Tibial nerve (tissue), 4 donors: ENCODE measurements around the gene ANO5. TPM values are rescaled to one million over a fixed set of nuclear protein-coding genes. Genes with fewer than 3 reads are reported as not detected.
"Not testable (repeated sequence)": the region's sequence is repeated elsewhere in the genome, so short reads cannot be mapped to it uniquely, and the experiment has no call there.

Experiments
- DNase-seq, 2 donors: peaks; one replicate each; pipeline ENCODE4 v3.0.0-alpha.2; 2019; ENCODE audit warnings: low spot score in 2 of 2
- H3K27ac ChIP-seq, 4 donors: fragments of 200-600 bp; sonication (generic) in 3 of 4; one replicate each; pipeline ENCODE4 v1.5.1; 2017 to 2019; ENCODE audit warnings: mild to moderate bottlenecking in 1 of 4
- H3K27me3 ChIP-seq, 2 donors: fragments of 200-600 bp; sonication (generic) in 1 of 2; one replicate each; pipeline versions ENCODE4 v1.5.1 to v1.6.0; 2017 to 2019
- H3K36me3 ChIP-seq, 3 donors: fragments of 200-600 bp; sonication (generic); one replicate each; pipeline ENCODE4 v1.5.1; 2018 to 2019
- H3K4me1 ChIP-seq, 4 donors: fragments of 200-600 bp; sonication (generic) in 3 of 4; one replicate each; pipeline ENCODE4 v1.5.1; 2017 to 2019
- H3K4me3 ChIP-seq, 4 donors: fragments of 200-600 bp; sonication (generic) in 3 of 4; one replicate each; pipeline ENCODE4 v1.5.1; 2017 to 2019; ENCODE audit warnings: mild to moderate bottlenecking in 1 of 4, moderate library complexity in 1 of 4
- H3K9me3 ChIP-seq, 4 donors: fragments of 200-600 bp; sonication (generic) in 3 of 4; one replicate each; pipeline ENCODE4 v1.5.1; 2017 to 2019
- CTCF ChIP-seq, 5 experiments: fragments of 200-600 bp in 3 of 5; fragments of 450-650 bp in 2 of 5; sonication (generic) in 3 of 5; IDR thresholded peaks; one replicate each; pipeline ENCODE4 v1.5.1; 2016 to 2019; ENCODE audit warnings: antibody characterized with exemption in 5 of 5, mild to moderate bottlenecking in 3 of 5, moderate library complexity in 2 of 5
- EP300 ChIP-seq, 2 donors: sonication (generic); formaldehyde crosslinking; IDR thresholded peaks; one replicate each; pipeline ENCODE4 v1.6.1; 2017; ENCODE audit warnings: antibody characterized with exemption in 2 of 2, mild to moderate bottlenecking in 1 of 2
- POLR2A ChIP-seq, 2 donors: fragments of 450-650 bp; IDR thresholded peaks; one replicate each; pipeline ENCODE4 v1.6.1; 2017; ENCODE audit warnings: antibody characterized with exemption in 2 of 2, mild to moderate bottlenecking in 2 of 2, moderate library complexity in 2 of 2
- WGBS, 2 donors: methylation state at CpG; one replicate each; pipeline ENCODE4 v1.1.5; 2018; 5-methylcytosine and 5-hydroxymethylcytosine counted together
- total RNA-seq, 4 donors: library from RNA; depleted of rRNA; stranded (reverse); fragments of >200 nt; gene quantifications; one replicate each; pipeline ENCODE4 v1.1.0, GENCODE V29; 2016

ANO5 gene
- total RNA-seq, 4 donors from 2014 or later: 0.90 to 5.1 (median 1.1) TPM

DNA sequence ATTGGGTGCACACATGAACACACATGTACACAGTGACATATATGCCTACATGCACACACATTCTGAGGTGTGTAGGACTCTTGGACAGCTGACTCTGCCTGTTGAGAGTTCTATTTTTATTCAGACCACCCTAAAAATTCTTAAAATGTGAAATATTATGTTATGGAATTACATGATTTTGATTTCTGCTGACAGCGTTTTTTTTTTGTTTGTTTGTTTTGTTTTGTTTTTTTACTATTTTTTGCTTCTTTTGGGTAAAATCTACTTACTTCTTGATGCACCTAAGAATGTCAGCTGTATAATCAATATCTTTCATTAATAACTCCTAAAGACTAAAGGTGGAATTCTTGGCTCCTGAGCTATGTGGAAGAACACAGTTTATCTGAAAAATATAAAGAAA, 64.0 kb downstream of the ANO5 start:
- no peak for DNase-seq
- TF ChIP-seq POLR2A (IDR thresholded peaks at IDR 0.05) (no peak), CTCF (IDR thresholded peaks at IDR 0.05) (no peak), EP300 (IDR thresholded peaks at IDR 0.05) (no peak)
- WGBS, 2 donors: 81 to 85% methylated on average over 1 of the region's 1 CpG
- Histone ChIP-seq H3K9me3 (no peaks in the 10 kb centered on the region), H3K27ac (no peak overlapping the region), H3K36me3 (no peaks in the 10 kb centered on the region), H3K4me3 (no peak overlapping the region), H3K27me3 (no peaks in the 10 kb centered on the region), H3K4me1 (no peaks in the 10 kb centered on the region)

GRCh38 chr11:22263613-22264012, 70.7 kb downstream of the ANO5 start:
- Histone ChIP-seq H3K4me3 (no peak overlapping the region), H3K27me3 (no peaks in the 10 kb centered on the region), H3K9me3 (no peaks in the 10 kb centered on the region), H3K27ac (no peak overlapping the region), H3K4me1 (no peaks in the 10 kb centered on the region), H3K36me3 (no peaks in the 10 kb centered on the region)
- no peak for TF ChIP-seq EP300 (IDR thresholded peaks at IDR 0.05)
- no peak for TF ChIP-seq CTCF (IDR thresholded peaks at IDR 0.05)
- no peak for TF ChIP-seq POLR2A (IDR thresholded peaks at IDR 0.05)
- no peak for DNase-seq
- WGBS, 2 donors: 88 to 95% methylated on average over 2 of the region's 2 CpGs

DNA sequence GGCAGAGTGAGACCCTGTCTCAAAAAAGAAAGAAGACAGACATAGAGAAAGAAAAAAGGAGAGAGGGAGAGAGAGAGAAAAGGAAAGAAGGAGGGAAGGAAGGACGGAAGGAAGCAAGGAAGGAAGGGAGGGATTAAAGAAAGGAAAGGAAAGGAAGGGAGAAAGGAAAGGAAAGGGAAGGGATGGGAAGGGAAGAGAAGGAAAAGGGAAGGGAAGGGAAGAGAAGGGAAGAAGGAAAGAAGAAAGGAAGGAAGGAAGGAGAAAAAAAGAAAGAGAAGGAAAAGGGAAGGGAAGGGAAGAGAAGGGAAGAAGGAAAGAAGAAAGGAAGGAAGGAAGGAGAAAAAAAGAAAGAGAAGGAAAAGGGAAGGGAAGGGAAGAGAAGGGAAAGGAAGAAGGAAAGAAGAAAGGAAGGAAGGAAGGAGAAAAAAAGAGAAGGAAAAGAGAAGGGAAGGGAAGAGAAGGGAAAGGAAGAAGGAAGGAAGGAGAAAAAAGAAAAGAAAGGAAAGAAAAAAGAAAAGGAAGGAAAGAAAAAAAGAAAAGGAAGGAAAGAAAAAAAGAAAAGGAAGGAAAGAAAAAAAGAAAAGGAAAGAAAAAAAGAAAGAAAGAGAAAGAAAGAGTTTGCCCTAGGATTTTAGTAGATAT, 76.2 kb downstream of the ANO5 start:
- not testable (repeated sequence) for H3K27me3 ChIP-seq, H3K27ac ChIP-seq, DNase-seq, H3K9me3 ChIP-seq, H3K4me1 ChIP-seq, H3K4me3 ChIP-seq, H3K36me3 ChIP-seq
- 76 to 100% methylated on average over 1 of the region's 1 CpG for WGBS, 2 donors

DNA sequence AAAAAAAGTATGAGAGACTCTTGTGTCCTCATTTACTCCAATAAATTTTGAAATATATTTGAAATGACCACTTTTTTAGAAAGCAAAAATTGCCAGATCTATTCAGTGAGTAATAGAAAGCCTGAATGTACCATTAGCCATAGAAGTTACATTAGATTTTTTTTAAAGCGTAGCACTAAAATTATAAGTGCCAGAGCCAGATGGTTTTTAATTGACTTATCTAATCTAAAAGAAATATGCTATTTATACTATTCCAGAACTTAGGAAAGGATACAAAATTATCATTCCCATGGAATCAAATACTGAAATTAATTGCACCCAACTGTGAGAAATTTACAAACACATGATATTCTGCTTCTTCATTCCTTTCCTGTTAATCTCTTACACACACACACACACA, 80.9 kb downstream of the ANO5 start:
- no peaks in the 10 kb centered on the region for H3K4me1 ChIP-seq
- no peaks in the 10 kb centered on the region for H3K27me3 ChIP-seq
- DNase-seq: no peak
- 92 to 95% methylated on average over 1 of the region's 1 CpG for WGBS, 2 donors
- no peaks in the 10 kb centered on the region for H3K9me3 ChIP-seq
- no peaks in the 10 kb centered on the region for H3K36me3 ChIP-seq
- no peak overlapping the region for H3K4me3 ChIP-seq
- TF ChIP-seq EP300 (IDR thresholded peaks at IDR 0.05) (no peak), POLR2A (IDR thresholded peaks at IDR 0.05) (no peak), CTCF (IDR thresholded peaks at IDR 0.05) (no peak)
- H3K27ac ChIP-seq: no peak overlapping the region

- Histone ChIP-seq H3K27ac (no peak overlapping the region), H3K4me3 (no peak overlapping the region), H3K27me3 (no peaks in the 10 kb centered on the region), H3K36me3 (no peaks in the 10 kb centered on the region), H3K4me1 (no peaks in the 10 kb centered on the region), H3K9me3 (no peaks in the 10 kb centered on the region)
- TF ChIP-seq CTCF (IDR thresholded peaks at IDR 0.05): no peak
- TF ChIP-seq POLR2A (IDR thresholded peaks at IDR 0.05): no peak
- TF ChIP-seq EP300 (IDR thresholded peaks at IDR 0.05): no peak
- no peak for DNase-seq
Measured at GRCh38 chr11:22275600-22275999, 82.7 kb downstream of the ANO5 start.

DNA sequence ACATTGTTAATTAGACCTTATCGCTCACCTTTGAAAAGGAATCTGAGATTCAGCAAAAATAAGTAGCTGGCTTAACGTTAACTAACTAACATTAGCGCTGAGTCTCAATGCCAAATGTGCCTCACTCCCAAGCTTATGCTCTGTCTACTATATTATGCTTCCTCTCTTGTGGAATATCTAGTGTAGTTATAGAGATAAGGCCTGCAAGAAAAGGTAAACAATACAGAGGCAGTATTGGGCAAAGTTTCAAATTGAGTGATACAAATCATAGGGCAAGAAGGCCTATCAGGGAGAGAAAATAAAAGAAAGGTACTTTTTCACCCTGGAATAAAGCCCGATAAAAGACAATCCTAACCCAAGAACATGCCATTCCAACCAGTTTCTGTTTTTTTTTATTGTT, 83.7 kb downstream of the ANO5 start:
- H3K4me3 ChIP-seq: no peak overlapping the region
- no peaks in the 10 kb centered on the region for H3K27me3 ChIP-seq
- no peak overlapping the region for H3K27ac ChIP-seq
- TF ChIP-seq POLR2A (IDR thresholded peaks at IDR 0.05) (no peak), CTCF (IDR thresholded peaks at IDR 0.05) (no peak)
- no peaks in the 10 kb centered on the region for H3K36me3 ChIP-seq
- WGBS, 2 donors: 91 to 95% methylated on average over 4 of the region's 4 CpGs
- no peaks in the 10 kb centered on the region for H3K9me3 ChIP-seq
- DNase-seq: no peak
- H3K4me1 ChIP-seq: no peaks in the 10 kb centered on the region

- not testable (repeated sequence) for H3K27ac ChIP-seq, H3K27me3 ChIP-seq, H3K4me1 ChIP-seq, H3K9me3 ChIP-seq, DNase-seq, H3K4me3 ChIP-seq, H3K36me3 ChIP-seq
- WGBS, 2 donors: 89 to 92% methylated on average over 16 to 17 of the region's 17 CpGs
Measured at GRCh38 chr11:22284991-22285390, 92.1 kb downstream of the ANO5 start.
